ENCODE data around the gene TPM3. TPM values are rescaled to one million over a fixed set of nuclear protein-coding genes. Genes with fewer than 3 reads are reported as not detected.
A peak's percentile ranks its signal among the peaks of the same experiment; 100 is the strongest.

TPM3 gene
- total and polyA plus RNA-seq, 10 of the 15 experiments (the other 5 are each of a cell fraction or from before 2014, with no cell fraction given): 270 to 759 (median 505) TPM

GRCh38 chr1:154186852-154187501 lies 4.9 kb downstream of the TPM3 start:
- Histone ChIP-seq H3K4me3 (no peak overlapping the region), H3K27ac (ENCODE audit: control insufficient read depth, insufficient read depth) (no peak overlapping the region), H3K4me2 (ENCODE audit: control insufficient read depth, insufficient read depth) (no peak overlapping the region), H4K20me1 (ENCODE audit: control insufficient read depth, insufficient read depth) (no peaks in the 10 kb centered on the region), H3K27me3 (replicated peaks in 1 of 2; ENCODE audit: control insufficient read depth in 2 of 2, insufficient read depth in 2 of 2, low read length in 1 of 2) (peaks cover 0 to 3% of the 10 kb centered on the region in 2 experiments; a peak in 2 of 4 replicates), H2AFZ (ENCODE audit: control insufficient read depth, low read depth, low read length) (no peak overlapping the region), H3K9ac (ENCODE audit: control insufficient read depth, insufficient read depth, low read length) (no peak overlapping the region), H3K9me3 (replicated peaks; ENCODE audit: control insufficient read depth, insufficient read depth, low read length) (no peaks in the 10 kb centered on the region), H3K36me3 (ENCODE audit: control insufficient read depth in 2 of 2, insufficient read depth in 2 of 2, low read length in 1 of 2) (no peaks in the 10 kb centered on the region), H3K79me2 (ENCODE audit: control insufficient read depth, insufficient read depth, low read length) (peaks cover 13% of the 10 kb centered on the region), H3K4me1 (ENCODE audit: control insufficient read depth, insufficient read depth, low read length) (no peaks in the 10 kb centered on the region)
- SMC1A ChIA-PET (ENCODE audit: uncharacterized antibody, unreplicated experiment): interaction anchor here (0.9 to 1.4 kb wide), 3 partner anchors 85 to 148 kb away, joined by 3 to 6 read pairs (median 3); no protein-coding TSS in a partner anchor
- RAD21 ChIA-PET (ENCODE audit: unreplicated experiment): no interaction called here
- in situ Hi-C loops (cut with MboI) (loop anchor here (10.0 kb wide), 1 partner anchor 148 kb away; no protein-coding TSS in a partner anchor), intact Hi-C loops (cut with micrococcal nuclease; ENCODE audit: unreplicated experiment) (loop anchor here (1.0 kb wide), 2 partner anchors 85 to 148 kb away; partner anchors contain the start of gene HAX1)
- POLR2A ChIA-PET: no interaction called here
- no peak for TF ChIP-seq CEBPB (IDR thresholded peaks at IDR 0.05; ENCODE audit: borderline replicate concordance in 1 of 2, low read depth in 2 of 2, low read length in 2 of 2)
- TF ChIP-seq, protein P1, sequence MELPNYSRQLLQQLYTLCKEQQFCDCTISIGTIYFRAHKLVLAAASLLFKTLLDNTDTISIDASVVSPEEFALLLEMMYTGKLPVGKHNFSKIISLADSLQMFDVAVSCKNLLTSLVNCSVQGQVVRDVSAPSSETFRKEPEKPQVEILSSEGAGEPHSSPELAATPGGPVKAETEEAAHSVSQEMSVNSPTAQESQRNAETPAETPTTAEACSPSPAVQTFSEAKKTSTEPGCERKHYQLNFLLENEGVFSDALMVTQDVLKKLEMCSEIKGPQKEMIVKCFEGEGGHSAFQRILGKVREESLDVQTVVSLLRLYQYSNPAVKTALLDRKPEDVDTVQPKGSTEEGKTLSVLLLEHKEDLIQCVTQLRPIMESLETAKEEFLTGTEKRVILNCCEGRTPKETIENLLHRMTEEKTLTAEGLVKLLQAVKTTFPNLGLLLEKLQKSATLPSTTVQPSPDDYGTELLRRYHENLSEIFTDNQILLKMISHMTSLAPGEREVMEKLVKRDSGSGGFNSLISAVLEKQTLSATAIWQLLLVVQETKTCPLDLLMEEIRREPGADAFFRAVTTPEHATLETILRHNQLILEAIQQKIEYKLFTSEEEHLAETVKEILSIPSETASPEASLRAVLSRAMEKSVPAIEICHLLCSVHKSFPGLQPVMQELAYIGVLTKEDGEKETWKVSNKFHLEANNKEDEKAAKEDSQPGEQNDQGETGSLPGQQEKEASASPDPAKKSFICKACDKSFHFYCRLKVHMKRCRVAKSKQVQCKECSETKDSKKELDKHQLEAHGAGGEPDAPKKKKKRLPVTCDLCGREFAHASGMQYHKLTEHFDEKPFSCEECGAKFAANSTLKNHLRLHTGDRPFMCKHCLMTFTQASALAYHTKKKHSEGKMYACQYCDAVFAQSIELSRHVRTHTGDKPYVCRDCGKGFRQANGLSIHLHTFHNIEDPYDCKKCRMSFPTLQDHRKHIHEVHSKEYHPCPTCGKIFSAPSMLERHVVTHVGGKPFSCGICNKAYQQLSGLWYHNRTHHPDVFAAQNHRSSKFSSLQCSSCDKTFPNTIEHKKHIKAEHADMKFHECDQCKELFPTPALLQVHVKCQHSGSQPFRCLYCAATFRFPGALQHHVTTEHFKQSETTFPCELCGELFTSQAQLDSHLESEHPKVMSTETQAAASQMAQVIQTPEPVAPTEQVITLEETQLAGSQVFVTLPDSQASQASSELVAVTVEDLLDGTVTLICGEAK (IDR thresholded peaks at IDR 0.05; ENCODE audit: borderline replicate concordance): peak; percentile 88
- no peak for FAIRE-seq
- no TSS peak for BruUV-seq (replicated peaks)
- WGBS (ENCODE audit: insufficient coverage, insufficient replicate concordance, low lambda C conversion rate, missing lambda C conversion rate): 20% methylated on average over 2 of the region's 2 CpGs
- ATAC-seq: no peak
- no peak for DNase-seq (ENCODE audit: low read depth, low spot score)
- CTCF ChIA-PET: interaction anchor here (0.6 to 1.4 kb wide), 3 partner anchors 11 to 293 kb away, joined by 3 to 9 read pairs (median 4); no protein-coding TSS in a partner anchor

Measured in GM12878 (cell line).